Ishikawa (cell line): Measurements from ENCODE around the gene MSANTD1.

Experiments used
- CREB1 ChIP-seq: IDR thresholded peaks from 2 replicates; pipeline ENCODE4 v1.6.1; 2012; ENCODE audit warnings: low read depth
- EP300 ChIP-seq: IDR thresholded peaks from 2 replicates; pipeline ENCODE4 v1.6.1; 2012; ENCODE audit warnings: borderline replicate concordance
- MAX ChIP-seq: IDR thresholded peaks from 2 replicates; pipeline ENCODE4 v1.6.1; 2012
- NFIC ChIP-seq: IDR thresholded peaks from 2 replicates; pipeline ENCODE4 v1.6.1; 2012
- RAD21 ChIP-seq: IDR thresholded peaks from 2 replicates; pipeline ENCODE4 v1.6.1; 2012; ENCODE audit warnings: low read depth
- REST ChIP-seq: IDR thresholded peaks from 2 replicates; pipeline ENCODE4 v1.6.1; 2012; ENCODE audit warnings: low read depth, mild to moderate bottlenecking
- TAF1 ChIP-seq: IDR thresholded peaks from 2 replicates; pipeline ENCODE4 v1.6.1; 2012; ENCODE audit warnings: low read depth, mild to moderate bottlenecking
- YY1 ChIP-seq: IDR thresholded peaks from 2 replicates; pipeline ENCODE4 v1.6.1; 2012; ENCODE audit warnings: low read depth
- ZBTB7A ChIP-seq: IDR thresholded peaks from 2 replicates; pipeline ENCODE4 v1.6.1; 2012; ENCODE audit warnings: low read depth

GRCh38 chr4:3237712-3238560 lies 11.0 kb upstream of the MSANTD1 start:
- TF ChIP-seq ZBTB7A = no peak
- TF ChIP-seq CREB1 = no peak
- TF ChIP-seq RAD21 = no peak
- no peak for TF ChIP-seq TAF1
- no peak for TF ChIP-seq YY1
- TF ChIP-seq EP300 = no peak
- TF ChIP-seq MAX = no peak
- no peak for TF ChIP-seq REST
- TF ChIP-seq NFIC = no peak
